Parathyroid adenoma (tissue), 2 donors: ENCODE results near the gene SORCS2.

Source experiments
- H2AFZ ChIP-seq: fragments of 300-600 bp; sonication (generic); one replicate; pipeline ENCODE4 v1.7.0; 2017; ENCODE audit warnings: antibody characterized with exemption, mild to moderate bottlenecking
- H3K27ac ChIP-seq: fragments of 300-600 bp; sonication (generic); one replicate; pipeline ENCODE4 v1.7.0; 2017
- H3K27me3 ChIP-seq: fragments of 300-600 bp; sonication (generic); one replicate; pipeline ENCODE4 v1.7.0; 2017; ENCODE audit warnings: low read length; ENCODE audit not compliant: control insufficient read depth, insufficient read depth
- H3K36me3 ChIP-seq: fragments of 300-600 bp; sonication (generic); one replicate; pipeline ENCODE4 v1.7.0; 2017; ENCODE audit warnings: low read length; ENCODE audit not compliant: control insufficient read depth, insufficient read depth
- H3K4me1 ChIP-seq: fragments of 300-600 bp; sonication (generic); one replicate; pipeline ENCODE4 v1.7.0; 2017; ENCODE audit warnings: control low read depth
- H3K4me2 ChIP-seq: fragments of 300-600 bp; sonication (generic); one replicate; pipeline ENCODE4 v1.7.0; 2017; ENCODE audit warnings: low read length
- H3K4me3 ChIP-seq: fragments of 300-600 bp; sonication (generic); one replicate; pipeline ENCODE4 v1.7.0; 2017; ENCODE audit warnings: low read depth, low read length
- H3K79me2 ChIP-seq: fragments of 300-600 bp; sonication (generic); one replicate; pipeline ENCODE4 v1.7.0; 2017; ENCODE audit warnings: control low read depth
- H3K9ac ChIP-seq: fragments of 300-600 bp; sonication (generic); one replicate; pipeline ENCODE4 v1.7.0; 2017; ENCODE audit warnings: mild to moderate bottlenecking
- H3K9me3 ChIP-seq: fragments of 300-600 bp; sonication (generic); one replicate; pipeline ENCODE4 v1.7.0; 2017; ENCODE audit warnings: low read length; ENCODE audit not compliant: control insufficient read depth
- CTCF ChIP-seq: fragments of 300-600 bp; sonication (generic); IDR thresholded peaks from one replicate; pipeline ENCODE4 v1.7.0; 2017; ENCODE audit warnings: antibody characterized with exemption, mild to moderate bottlenecking
- donor health status: primary hyperparathyroidism.

Gene SORCS2

GRCh38 chr4:7370038-7370437, 177.7 kb downstream of the SORCS2 start:
- H3K27me3 ChIP-seq = peaks cover 3% of the 10 kb centered on the region
- no peak overlapping the region for H3K9ac ChIP-seq
- no peak overlapping the region for H3K4me2 ChIP-seq
- H3K36me3 ChIP-seq = no peaks in the 10 kb centered on the region
- no peaks in the 10 kb centered on the region for H3K79me2 ChIP-seq
- no peak for TF ChIP-seq CTCF
- no peak overlapping the region for H3K4me3 ChIP-seq
- no peaks in the 10 kb centered on the region for H3K4me1 ChIP-seq
- no peak overlapping the region for H3K27ac ChIP-seq
- no peaks in the 10 kb centered on the region for H3K9me3 ChIP-seq
- no peak overlapping the region for H2AFZ ChIP-seq

- no peak overlapping the region for H3K27ac ChIP-seq
- H2AFZ ChIP-seq = no peak overlapping the region
- no peaks in the 10 kb centered on the region for H3K4me1 ChIP-seq
- no peak overlapping the region for H3K4me3 ChIP-seq
- H3K4me2 ChIP-seq = no peak overlapping the region
- H3K79me2 ChIP-seq = no peaks in the 10 kb centered on the region
- no peak overlapping the region for H3K9ac ChIP-seq
- no peak for TF ChIP-seq CTCF
- H3K36me3 ChIP-seq = no peaks in the 10 kb centered on the region
- H3K9me3 ChIP-seq = no peaks in the 10 kb centered on the region
- H3K27me3 ChIP-seq = peaks cover 3% of the 10 kb centered on the region
Observed at GRCh38 chr4:7371210-7371941, 179.0 kb downstream of the SORCS2 start.

GRCh38 chr4:7372673-7373072, 180.3 kb downstream of the SORCS2 start:
- Histone ChIP-seq H3K79me2 (no peaks in the 10 kb centered on the region), H3K9ac (no peak overlapping the region), H3K4me3 (no peak overlapping the region), H3K4me1 (no peaks in the 10 kb centered on the region), H3K27me3 (peaks cover 3% of the 10 kb centered on the region), H3K27ac (no peak overlapping the region), H2AFZ (no peak overlapping the region), H3K36me3 (no peaks in the 10 kb centered on the region), H3K9me3 (no peaks in the 10 kb centered on the region), H3K4me2 (no peak overlapping the region)
- no peak for TF ChIP-seq CTCF

GRCh38 chr4:7374571-7374970, 182.2 kb downstream of the SORCS2 start:
- Histone ChIP-seq H3K36me3 (no peaks in the 10 kb centered on the region), H3K79me2 (no peaks in the 10 kb centered on the region), H3K4me1 (no peaks in the 10 kb centered on the region), H3K4me3 (no peak overlapping the region), H3K27me3 (peaks cover 3% of the 10 kb centered on the region), H2AFZ (no peak overlapping the region), H3K4me2 (no peak overlapping the region), H3K27ac (no peak overlapping the region), H3K9ac (no peak overlapping the region), H3K9me3 (no peaks in the 10 kb centered on the region)
- TF ChIP-seq CTCF = no peak

- TF ChIP-seq CTCF = no peak
- no peak overlapping the region for H3K27ac ChIP-seq
- H3K27me3 ChIP-seq = peaks cover 3% of the 10 kb centered on the region
- no peak overlapping the region for H3K4me3 ChIP-seq
- H3K9ac ChIP-seq = no peak overlapping the region
- no peaks in the 10 kb centered on the region for H3K36me3 ChIP-seq
- H3K4me2 ChIP-seq = no peak overlapping the region
- H3K9me3 ChIP-seq = no peaks in the 10 kb centered on the region
- H3K4me1 ChIP-seq = no peaks in the 10 kb centered on the region
- H3K79me2 ChIP-seq = no peaks in the 10 kb centered on the region
- no peak overlapping the region for H2AFZ ChIP-seq
Observed at GRCh38 chr4:7375427-7375826, 183.1 kb downstream of the SORCS2 start.
